ENCODE data around the gene NLGN2. TPM values are rescaled to one million over a fixed set of nuclear protein-coding genes. Genes with fewer than 3 reads are reported as not detected.

The NLGN2 gene
- total RNA-seq, 6 experiments from 2014 or later = 1.3 to 5.3 (median 3.0) TPM

DNA sequence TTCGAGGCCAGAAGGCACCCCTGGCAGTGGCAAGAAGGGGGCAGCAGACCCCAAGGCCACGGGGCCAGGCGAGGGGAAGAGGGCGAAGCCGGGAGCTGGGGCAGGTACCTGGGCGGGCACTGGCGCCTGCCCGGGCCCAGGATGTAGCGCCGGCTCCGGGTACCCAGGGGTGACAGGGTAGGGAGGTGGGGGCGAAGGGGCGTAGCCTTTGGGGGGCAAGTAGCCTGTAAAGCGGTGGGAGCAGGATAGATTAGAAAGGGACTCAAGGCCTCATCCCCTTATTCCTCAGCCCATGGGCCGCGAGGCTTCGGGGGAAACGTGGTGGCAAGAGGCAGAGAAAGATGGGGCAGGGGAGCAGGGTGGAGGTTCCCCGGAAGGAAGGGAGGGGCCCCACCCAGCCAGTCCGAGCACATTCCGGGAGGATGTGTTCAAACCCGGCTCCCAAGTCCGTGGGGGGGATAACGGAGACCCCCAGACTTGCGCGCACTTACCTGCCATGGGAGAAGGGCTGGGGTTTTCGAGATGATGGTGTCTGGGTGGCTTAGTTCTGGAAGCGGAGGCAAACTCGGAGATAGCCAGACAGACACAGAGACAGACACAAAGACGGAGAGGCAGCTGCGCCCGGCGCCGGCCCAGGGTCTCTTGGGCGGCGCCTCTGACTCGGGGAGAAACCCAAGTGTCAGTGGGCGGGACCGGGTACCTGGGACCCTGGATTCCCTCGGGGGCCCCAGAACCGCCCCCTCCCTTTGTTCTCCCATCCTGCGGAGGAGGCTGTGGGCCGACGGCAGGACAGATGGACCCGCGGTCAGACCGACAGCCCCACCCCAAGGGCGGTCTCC lies 13.8 kb upstream of the NLGN2 start:
- TF ChIP-seq, protein P1, sequence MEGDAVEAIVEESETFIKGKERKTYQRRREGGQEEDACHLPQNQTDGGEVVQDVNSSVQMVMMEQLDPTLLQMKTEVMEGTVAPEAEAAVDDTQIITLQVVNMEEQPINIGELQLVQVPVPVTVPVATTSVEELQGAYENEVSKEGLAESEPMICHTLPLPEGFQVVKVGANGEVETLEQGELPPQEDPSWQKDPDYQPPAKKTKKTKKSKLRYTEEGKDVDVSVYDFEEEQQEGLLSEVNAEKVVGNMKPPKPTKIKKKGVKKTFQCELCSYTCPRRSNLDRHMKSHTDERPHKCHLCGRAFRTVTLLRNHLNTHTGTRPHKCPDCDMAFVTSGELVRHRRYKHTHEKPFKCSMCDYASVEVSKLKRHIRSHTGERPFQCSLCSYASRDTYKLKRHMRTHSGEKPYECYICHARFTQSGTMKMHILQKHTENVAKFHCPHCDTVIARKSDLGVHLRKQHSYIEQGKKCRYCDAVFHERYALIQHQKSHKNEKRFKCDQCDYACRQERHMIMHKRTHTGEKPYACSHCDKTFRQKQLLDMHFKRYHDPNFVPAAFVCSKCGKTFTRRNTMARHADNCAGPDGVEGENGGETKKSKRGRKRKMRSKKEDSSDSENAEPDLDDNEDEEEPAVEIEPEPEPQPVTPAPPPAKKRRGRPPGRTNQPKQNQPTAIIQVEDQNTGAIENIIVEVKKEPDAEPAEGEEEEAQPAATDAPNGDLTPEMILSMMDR (IDR thresholded peaks at IDR 0.05) = no peak
- TF ChIP-seq POLR2A (IDR thresholded peaks at IDR 0.05) = no peak
- intact Hi-C loops (cut with DNase I) = no loop called here
- 23% methylated on average over 18 of the region's 48 CpGs for WGBS (ENCODE audit: insufficient coverage, low coverage, low lambda C conversion rate, missing lambda C conversion rate)
- ATAC-seq = peak; percentile 6 to 19 (median 13)
- peak overlapping the region; percentile 84 to 95 (median 92) for H3K27ac ChIP-seq
- H3K27me3 ChIP-seq = no peaks in the 10 kb centered on the region
- no peaks in the 10 kb centered on the region for H3K9me3 ChIP-seq
- peak in 1 of 3 donors; percentile 59 for DNase-seq
- peak overlapping the region; percentile 60 to 84 (median 63) for H3K4me3 ChIP-seq
- H3K4me1 ChIP-seq = peaks cover 0 to 6% (median 0%) of the 10 kb centered on the region in 4 donors
- peaks cover 0 to 7% (median 0%) of the 10 kb centered on the region in 4 donors for H3K36me3 ChIP-seq

DNA sequence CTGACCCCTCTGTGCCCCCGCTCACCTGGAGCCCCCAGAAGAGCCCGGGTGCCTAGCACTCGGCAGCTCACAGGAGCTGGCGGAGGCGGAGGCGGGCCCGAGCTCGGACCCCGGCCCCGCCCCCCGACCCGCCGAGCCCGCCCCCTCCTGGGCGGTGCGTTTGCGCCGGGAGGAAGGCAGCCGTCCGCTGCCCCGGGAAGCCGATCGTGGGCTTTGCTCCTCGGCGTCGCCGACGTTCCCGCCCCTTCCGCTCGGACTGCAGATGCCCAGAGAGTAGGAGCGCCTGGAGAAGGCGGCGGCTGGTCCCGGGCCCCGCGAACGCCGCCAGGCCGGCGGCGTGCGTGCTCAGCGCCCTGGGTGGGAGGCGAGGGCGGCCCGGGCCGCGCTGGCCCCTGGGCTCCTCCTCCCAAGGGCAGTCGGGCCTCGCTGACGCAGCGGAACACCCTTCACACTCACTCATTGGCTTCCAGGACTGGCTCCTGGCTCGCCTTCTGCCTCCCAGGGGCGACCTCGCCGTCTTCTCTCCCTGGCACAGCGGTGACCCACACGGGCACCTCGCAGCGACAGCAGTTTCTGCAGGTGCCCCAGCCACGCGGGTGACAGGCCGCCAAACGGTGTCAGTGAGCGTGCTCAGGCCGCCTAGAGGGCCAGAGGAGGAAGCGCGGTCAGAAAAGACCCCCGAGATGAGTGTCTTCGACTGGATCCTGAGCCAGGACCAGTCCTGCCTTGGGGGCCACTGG lies 13.0 kb upstream of the NLGN2 start, which contains the start of gene PLSCR3:
Gene PLSCR3, minus strand, starts transcription at position 74 of the 740 bp plus-strand sequence. CDS start 415 bp downstream, outside the sequence.
- Histone ChIP-seq H3K4me3 (peak within 1 kb of the TSS; percentile 60 to 84 (median 63)), H3K4me1 (peaks cover 0 to 6% (median 0%) of the 10 kb centered on the region in 4 donors), H3K27me3 (no peaks in the 10 kb centered on the region), H3K36me3 (peaks cover 0 to 2% (median 0%) of the 10 kb centered on the region in 4 donors), H3K27ac (peak within 1 kb of the TSS; percentile 84 to 95 (median 92)), H3K9me3 (no peaks in the 10 kb centered on the region)
- peak; percentile 90 for TF ChIP-seq POLR2A (IDR thresholded peaks at IDR 0.05)
- TF ChIP-seq, protein P1 (IDR thresholded peaks at IDR 0.05) = peak; percentile 17 to 36 (median 30)
- 1% methylated on average over 17 of the region's 71 CpGs for WGBS (ENCODE audit: insufficient coverage, low coverage, low lambda C conversion rate, missing lambda C conversion rate)
- DNase-seq (peak; percentile 92 to 95 (median 94)), ATAC-seq (peak; percentile 86 to 96 (median 93))
- intact Hi-C loops (cut with DNase I) = no loop called here

DNA sequence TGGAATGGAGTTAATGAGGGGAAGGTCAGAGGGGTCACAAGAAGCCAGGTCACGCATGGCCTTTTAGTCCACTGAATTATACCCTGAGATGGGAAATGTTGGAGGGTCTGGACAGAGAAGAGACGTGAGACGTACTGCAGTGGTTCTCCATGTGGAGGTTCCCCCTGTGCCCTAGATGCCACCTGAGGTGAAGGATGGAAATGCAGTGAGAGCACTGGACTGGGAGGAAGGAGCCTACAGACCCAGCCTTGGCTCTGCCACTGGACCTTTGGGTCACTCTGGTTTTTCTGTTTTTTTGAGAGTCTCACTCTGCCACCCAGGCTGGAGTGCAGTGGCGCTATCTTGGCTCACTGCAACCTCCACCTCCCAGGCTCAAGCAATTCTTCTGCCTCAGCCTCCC lies 11.5 kb upstream of the NLGN2 start:
- H3K4me1 ChIP-seq = peaks cover 0 to 6% (median 0%) of the 10 kb centered on the region in 4 donors
- TF ChIP-seq POLR2A (IDR thresholded peaks at IDR 0.05) = no peak
- TF ChIP-seq, protein P1 (IDR thresholded peaks at IDR 0.05) = no peak
- H3K4me3 ChIP-seq = no peak overlapping the region
- intact Hi-C loops (cut with DNase I) = no loop called here
- no peaks in the 10 kb centered on the region for H3K27me3 ChIP-seq
- no peak overlapping the region for H3K27ac ChIP-seq
- 100% methylated on average over 1 of the region's 4 CpGs for WGBS (ENCODE audit: insufficient coverage, low coverage, low lambda C conversion rate, missing lambda C conversion rate)
- peak in 1 of 3 donors; percentile 14 for DNase-seq
- H3K9me3 ChIP-seq = no peaks in the 10 kb centered on the region
- H3K36me3 ChIP-seq = no peaks in the 10 kb centered on the region
- ATAC-seq = no peak

DNA sequence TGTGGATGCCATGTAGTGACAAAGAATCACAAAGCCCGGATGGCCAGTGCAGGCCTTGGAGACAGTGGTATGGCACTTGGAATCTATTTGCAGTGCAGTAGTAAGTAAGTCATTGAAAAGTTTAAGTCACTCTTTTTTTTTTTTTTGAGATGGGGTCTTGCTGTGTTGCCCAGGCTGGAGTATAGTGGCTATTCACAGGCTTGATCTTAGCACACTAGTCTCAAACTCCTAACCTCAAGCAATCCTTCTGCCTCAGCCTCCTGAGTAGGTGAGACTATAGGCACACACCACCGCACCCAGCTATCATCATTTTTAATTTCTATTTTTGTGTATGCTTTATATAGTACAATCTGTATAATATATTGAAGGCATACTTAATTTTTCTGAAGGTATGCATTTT lies 9.0 kb upstream of the NLGN2 start:
- 74% methylated on average over 2 of the region's 2 CpGs for WGBS (ENCODE audit: insufficient coverage, low coverage, low lambda C conversion rate, missing lambda C conversion rate)
- TF ChIP-seq, protein P1 (IDR thresholded peaks at IDR 0.05) = no peak
- TF ChIP-seq POLR2A (IDR thresholded peaks at IDR 0.05) = no peak
- H3K9me3 ChIP-seq = no peaks in the 10 kb centered on the region
- peaks cover 0 to 16% (median 3%) of the 10 kb centered on the region in 4 donors for H3K4me1 ChIP-seq
- H3K27ac ChIP-seq = no peak overlapping the region
- no peaks in the 10 kb centered on the region for H3K27me3 ChIP-seq
- H3K36me3 ChIP-seq = no peaks in the 10 kb centered on the region
- no peak for DNase-seq
- no peak for ATAC-seq
- H3K4me3 ChIP-seq = no peak overlapping the region
- intact Hi-C loops (cut with DNase I) = no loop called here
